ENCODE results near the gene CYP46A1.

- TF ChIP-seq GATA3 (IDR thresholded peaks at IDR 0.05; ENCODE audit: low read depth, low read length) = no peak
- no peak for TF ChIP-seq GATA2 (IDR thresholded peaks at IDR 0.05; ENCODE audit: low read depth, low read length)
These were observed 2.6 kb downstream of the CYP46A1 start for GRCh38 chr14:99686557-99687283.
